ENCODE results near the gene UBE4B.

DNA sequence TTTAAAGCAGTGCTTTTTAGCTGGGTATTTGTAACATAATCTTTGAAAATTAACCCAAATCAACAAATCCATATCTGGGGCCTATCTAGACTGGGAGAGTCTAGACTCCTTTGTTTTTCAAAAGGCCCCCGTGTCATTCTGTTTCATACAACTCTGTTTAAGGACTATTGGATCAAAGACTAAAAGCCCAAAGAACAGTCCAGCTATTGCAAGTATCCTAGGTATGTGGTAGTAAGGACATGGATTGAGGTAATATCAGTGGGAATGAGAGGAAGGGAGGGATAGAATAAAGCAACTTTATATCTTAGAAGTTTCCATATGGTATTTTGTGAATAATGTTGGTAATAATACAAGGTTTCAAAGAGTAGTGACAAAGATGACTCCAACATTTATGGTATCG is 195.8 kb downstream of the UBE4B start:
- TF ChIP-seq, protein P1, sequence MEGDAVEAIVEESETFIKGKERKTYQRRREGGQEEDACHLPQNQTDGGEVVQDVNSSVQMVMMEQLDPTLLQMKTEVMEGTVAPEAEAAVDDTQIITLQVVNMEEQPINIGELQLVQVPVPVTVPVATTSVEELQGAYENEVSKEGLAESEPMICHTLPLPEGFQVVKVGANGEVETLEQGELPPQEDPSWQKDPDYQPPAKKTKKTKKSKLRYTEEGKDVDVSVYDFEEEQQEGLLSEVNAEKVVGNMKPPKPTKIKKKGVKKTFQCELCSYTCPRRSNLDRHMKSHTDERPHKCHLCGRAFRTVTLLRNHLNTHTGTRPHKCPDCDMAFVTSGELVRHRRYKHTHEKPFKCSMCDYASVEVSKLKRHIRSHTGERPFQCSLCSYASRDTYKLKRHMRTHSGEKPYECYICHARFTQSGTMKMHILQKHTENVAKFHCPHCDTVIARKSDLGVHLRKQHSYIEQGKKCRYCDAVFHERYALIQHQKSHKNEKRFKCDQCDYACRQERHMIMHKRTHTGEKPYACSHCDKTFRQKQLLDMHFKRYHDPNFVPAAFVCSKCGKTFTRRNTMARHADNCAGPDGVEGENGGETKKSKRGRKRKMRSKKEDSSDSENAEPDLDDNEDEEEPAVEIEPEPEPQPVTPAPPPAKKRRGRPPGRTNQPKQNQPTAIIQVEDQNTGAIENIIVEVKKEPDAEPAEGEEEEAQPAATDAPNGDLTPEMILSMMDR (IDR thresholded peaks at IDR 0.05; ENCODE audit: borderline replicate concordance, extremely low read depth, low read length, poor library complexity, severe bottlenecking): no peak
- TF ChIP-seq EZH2 (IDR thresholded peaks at IDR 0.05; ENCODE audit: borderline replicate concordance, low read depth, low read length, severe bottlenecking): no peak

Data from DND-41 (cell line).